ENCODE results near the gene RNF11. TPM values are rescaled to one million over a fixed set of nuclear protein-coding genes. Genes with fewer than 3 reads are reported as not detected.

The RNF11 gene
- total and polyA plus RNA-seq, 4 donors, result 24.1 to 102 (median 48.7) TPM

DNA sequence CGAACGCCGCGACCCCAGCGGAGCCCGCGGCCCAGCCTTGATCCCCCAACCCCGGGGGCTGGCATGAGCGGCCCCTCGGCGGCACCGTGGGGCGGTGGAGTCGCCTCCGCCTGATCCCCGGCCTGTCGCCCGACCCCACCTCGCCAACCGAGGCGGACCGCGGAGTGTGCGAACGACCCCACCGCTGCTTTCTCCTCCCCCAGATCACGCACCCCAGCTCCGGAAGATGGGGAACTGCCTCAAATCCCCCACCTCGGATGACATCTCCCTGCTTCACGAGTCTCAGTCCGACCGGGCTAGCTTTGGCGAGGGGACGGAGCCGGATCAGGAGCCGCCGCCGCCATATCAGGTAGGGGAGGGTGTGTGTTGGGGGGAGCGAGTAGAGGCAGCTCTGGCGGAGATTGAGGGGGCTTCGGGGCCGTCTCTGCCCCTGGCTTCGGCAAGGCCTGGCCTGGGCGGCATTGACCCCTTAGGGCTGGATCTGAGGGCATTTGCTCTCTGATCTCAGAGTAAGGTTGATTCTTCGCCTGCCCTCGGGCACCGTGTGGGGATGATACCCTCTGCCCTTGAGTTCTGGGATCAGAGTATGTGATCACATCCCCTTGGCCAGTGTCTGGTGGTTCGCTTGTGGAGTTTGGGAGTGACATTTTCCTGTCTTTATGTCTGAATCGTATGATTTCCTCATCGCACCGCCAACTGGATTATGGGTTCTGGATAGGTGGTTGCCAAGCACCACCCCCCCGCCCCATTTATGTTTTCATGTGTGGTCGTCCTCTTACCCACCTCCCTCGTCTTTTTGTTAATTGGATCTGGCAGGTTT, 668 bp downstream of the RNF11 start:
- H3K4me3 ChIP-seq (ENCODE audit: low read depth in 1 of 3, low read length in 3 of 3), result peak overlapping the region; percentile 88 to 96 (median 92)
- no peaks in the 10 kb centered on the region for H3K27me3 ChIP-seq (ENCODE audit: control insufficient read depth in 4 of 4, insufficient read depth in 4 of 4, low read length in 3 of 4)
- peaks cover 2 to 45% (median 24%) of the 10 kb centered on the region in 4 donors for H3K4me1 ChIP-seq (ENCODE audit: control insufficient read depth in 4 of 4, insufficient read depth in 4 of 4, low read length in 3 of 4)
- no peaks in the 10 kb centered on the region for H3K9me3 ChIP-seq (ENCODE audit: control insufficient read depth in 4 of 4, low read length in 3 of 4)
- peak; percentile 70 for DNase-seq (ENCODE audit: low spot score)
- no peaks in the 10 kb centered on the region for H3K36me3 ChIP-seq (ENCODE audit: control insufficient read depth in 4 of 4, insufficient read depth in 3 of 4, low read depth in 1 of 4, low read length in 3 of 4)
- WGBS, result under 1% methylated on average over 54 of the region's 54 CpGs
- H3K27ac ChIP-seq (ENCODE audit: low read depth in 1 of 2, low read length in 2 of 2), result peak overlapping the region; percentile 98 to 99
- TF ChIP-seq, protein P1, sequence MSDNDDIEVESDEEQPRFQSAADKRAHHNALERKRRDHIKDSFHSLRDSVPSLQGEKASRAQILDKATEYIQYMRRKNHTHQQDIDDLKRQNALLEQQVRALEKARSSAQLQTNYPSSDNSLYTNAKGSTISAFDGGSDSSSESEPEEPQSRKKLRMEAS (IDR thresholded peaks at IDR 0.05), result no peak
- TF ChIP-seq YY1 (IDR thresholded peaks at IDR 0.05) (peak; percentile 86), RXRA (IDR thresholded peaks at IDR 0.05) (peak in 1 of 2 donors; percentile 8), HNF4A (conservative IDR thresholded peaks at IDR 0.05) (peak; percentile 54 to 57)
- peak overlapping the region; percentile 84 to 91 for H3K9ac ChIP-seq (ENCODE audit: low read depth in 1 of 2, low read length in 2 of 2)

DNA sequence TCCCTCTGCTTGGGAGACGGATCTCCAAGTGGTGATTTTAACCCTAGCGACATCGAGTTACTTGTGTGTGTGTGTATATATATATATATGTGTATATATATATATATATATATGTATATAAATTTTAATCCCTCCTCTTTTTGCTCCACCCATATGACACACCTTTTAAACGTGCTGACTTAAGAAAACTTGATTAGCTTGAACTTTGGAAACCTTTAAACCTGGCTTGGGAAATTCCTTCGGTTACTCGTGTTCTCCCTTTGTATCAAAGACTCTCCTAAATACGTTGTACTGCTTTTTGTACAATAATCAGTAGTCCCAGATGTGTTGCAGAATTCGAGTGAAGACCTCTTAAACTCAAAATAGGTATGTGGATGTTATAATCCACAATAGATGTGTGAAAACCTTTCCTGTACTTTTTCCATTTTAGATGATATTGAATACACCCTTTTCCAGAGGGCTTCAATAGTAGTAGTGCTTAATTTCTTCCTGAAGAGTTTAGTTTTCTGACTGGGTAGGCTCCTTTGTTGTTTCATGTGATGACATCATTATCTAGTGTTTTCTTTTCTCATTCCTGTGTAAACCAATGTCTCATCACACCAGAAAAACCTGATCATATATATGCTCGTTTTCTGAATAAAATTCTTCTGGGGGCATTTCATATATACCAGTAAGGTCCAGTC, 1.4 kb downstream of the RNF11 start:
- H3K36me3 ChIP-seq (ENCODE audit: control insufficient read depth in 4 of 4, insufficient read depth in 3 of 4, low read depth in 1 of 4, low read length in 3 of 4), result no peaks in the 10 kb centered on the region
- WGBS, result 4% methylated on average over 9 of the region's 9 CpGs
- H3K4me3 ChIP-seq (ENCODE audit: low read depth in 1 of 3, low read length in 3 of 3), result peak overlapping the region; percentile 88 to 96 (median 92)
- DNase-seq (ENCODE audit: low spot score), result no peak
- peak overlapping the region; percentile 98 to 99 for H3K27ac ChIP-seq (ENCODE audit: low read depth in 1 of 2, low read length in 2 of 2)
- H3K27me3 ChIP-seq (ENCODE audit: control insufficient read depth in 4 of 4, insufficient read depth in 4 of 4, low read length in 3 of 4), result no peaks in the 10 kb centered on the region
- peak overlapping the region; percentile 76 to 91 for H3K9ac ChIP-seq (ENCODE audit: low read depth in 1 of 2, low read length in 2 of 2)
- no peaks in the 10 kb centered on the region for H3K9me3 ChIP-seq (ENCODE audit: control insufficient read depth in 4 of 4, low read length in 3 of 4)
- peaks cover 2 to 45% (median 24%) of the 10 kb centered on the region in 4 donors for H3K4me1 ChIP-seq (ENCODE audit: control insufficient read depth in 4 of 4, insufficient read depth in 4 of 4, low read length in 3 of 4)
- TF ChIP-seq FOXA1 (IDR thresholded peaks at IDR 0.05), result no peak
- no peak for TF ChIP-seq SP1 (IDR thresholded peaks at IDR 0.05)
- TF ChIP-seq JUND (IDR thresholded peaks at IDR 0.05), result peak in 1 of 2 donors; percentile 49
- TF ChIP-seq HNF4A (conservative IDR thresholded peaks at IDR 0.05), result no peak
- TF ChIP-seq CTCF (IDR thresholded peaks at IDR 0.05; ENCODE audit: low read depth, low read length, missing input control), result no peak
- TF ChIP-seq GABPA (IDR thresholded peaks at IDR 0.05 in 1 of 2, conservative IDR thresholded peaks at IDR 0.05 in 1 of 2), result peak in 1 of 2 donors; percentile 17
- TF ChIP-seq ZBTB33 (IDR thresholded peaks at IDR 0.05), result no peak
- TF ChIP-seq RXRA (IDR thresholded peaks at IDR 0.05), result no peak

DNA sequence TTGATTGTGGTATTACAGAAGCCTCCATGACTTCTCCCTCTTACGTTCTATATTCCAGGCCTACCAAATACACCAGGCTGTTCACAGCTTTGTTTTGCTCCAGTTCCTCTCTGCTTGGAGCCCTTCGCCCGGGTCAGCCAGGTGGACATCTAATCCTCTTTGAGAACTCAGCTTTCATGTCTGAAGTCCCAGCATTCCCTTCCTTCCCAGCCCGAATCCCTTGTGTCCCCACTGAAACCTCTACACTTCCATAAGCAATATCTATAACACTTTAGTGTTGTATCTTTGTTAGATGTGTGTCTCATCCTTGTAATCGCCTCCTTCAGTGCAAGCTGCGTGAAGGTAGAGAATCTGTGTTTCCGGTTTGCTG, 1.9 kb downstream of the RNF11 start:
- peak overlapping the region; percentile 53 to 96 (median 92) for H3K4me3 ChIP-seq (ENCODE audit: low read depth in 1 of 3, low read length in 3 of 3)
- 15% methylated on average over 7 of the region's 7 CpGs for WGBS
- peaks cover 2 to 45% (median 24%) of the 10 kb centered on the region in 4 donors for H3K4me1 ChIP-seq (ENCODE audit: control insufficient read depth in 4 of 4, insufficient read depth in 4 of 4, low read length in 3 of 4)
- peak overlapping the region; percentile 82 to 98 for H3K27ac ChIP-seq (ENCODE audit: low read depth in 1 of 2, low read length in 2 of 2)
- no peaks in the 10 kb centered on the region for H3K27me3 ChIP-seq (ENCODE audit: control insufficient read depth in 4 of 4, insufficient read depth in 4 of 4, low read length in 3 of 4)
- TF ChIP-seq EGR1 (IDR thresholded peaks at IDR 0.05; ENCODE audit: low read depth in 2 of 2) (no peak), RAD21 (IDR thresholded peaks at IDR 0.05) (no peak), GABPA (IDR thresholded peaks at IDR 0.05 in 1 of 2, conservative IDR thresholded peaks at IDR 0.05 in 1 of 2) (no peak), JUND (IDR thresholded peaks at IDR 0.05) (no peak), HNF4A (conservative IDR thresholded peaks at IDR 0.05) (no peak), YY1 (IDR thresholded peaks at IDR 0.05) (no peak), ZBTB33 (IDR thresholded peaks at IDR 0.05) (no peak), RXRA (IDR thresholded peaks at IDR 0.05) (no peak)
- TF ChIP-seq, protein P1 (IDR thresholded peaks at IDR 0.05), result no peak
- H3K36me3 ChIP-seq (ENCODE audit: control insufficient read depth in 4 of 4, insufficient read depth in 3 of 4, low read depth in 1 of 4, low read length in 3 of 4), result no peaks in the 10 kb centered on the region
- DNase-seq (ENCODE audit: low spot score), result peak; percentile 36
- no peaks in the 10 kb centered on the region for H3K9me3 ChIP-seq (ENCODE audit: control insufficient read depth in 4 of 4, low read length in 3 of 4)
- H3K9ac ChIP-seq (ENCODE audit: low read depth in 1 of 2, low read length in 2 of 2), result peak overlapping the region; percentile 76 to 91
